Measurements from ENCODE around the gene MYBPHL.

Gene MYBPHL

DNA sequence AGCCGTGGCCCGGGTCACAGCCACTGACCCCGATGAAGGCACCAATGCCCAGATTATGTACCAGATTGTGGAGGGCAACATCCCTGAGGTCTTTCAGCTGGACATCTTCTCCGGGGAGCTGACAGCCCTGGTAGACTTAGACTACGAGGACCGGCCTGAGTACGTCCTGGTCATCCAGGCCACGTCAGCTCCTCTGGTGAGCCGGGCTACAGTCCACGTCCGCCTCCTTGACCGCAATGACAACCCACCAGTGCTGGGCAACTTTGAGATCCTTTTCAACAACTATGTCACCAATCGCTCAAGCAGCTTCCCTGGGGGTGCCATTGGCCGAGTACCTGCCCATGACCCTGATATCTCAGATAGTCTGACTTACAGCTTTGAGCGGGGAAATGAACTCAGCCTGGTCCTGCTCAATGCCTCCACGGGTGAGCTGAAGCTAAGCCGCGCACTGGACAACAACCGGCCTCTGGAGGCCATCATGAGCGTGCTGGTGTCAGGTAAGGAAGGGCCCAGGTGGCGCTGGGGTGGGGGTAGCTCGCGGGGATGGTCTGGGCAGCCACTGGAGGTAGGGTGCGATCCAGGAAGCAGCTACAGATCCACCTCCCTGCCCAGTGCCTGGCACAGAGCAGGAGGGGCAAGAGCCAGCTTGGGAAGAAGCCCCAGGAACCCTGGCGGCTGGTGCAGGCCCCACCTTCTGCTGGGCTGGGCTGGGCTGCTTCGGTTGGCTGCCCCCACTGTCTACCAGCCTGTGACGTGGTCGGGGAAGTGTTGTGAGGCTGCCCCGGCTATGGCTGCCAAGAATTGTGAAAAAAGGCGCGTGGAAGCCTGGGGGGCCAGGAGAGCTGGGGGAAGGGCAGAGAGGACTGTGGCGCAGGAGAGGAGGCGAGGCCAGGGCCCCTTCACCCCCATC is 53.7 kb downstream of the MYBPHL start:
- DNase-seq (ENCODE audit: low read depth, low spot score) = no peak

DNA sequence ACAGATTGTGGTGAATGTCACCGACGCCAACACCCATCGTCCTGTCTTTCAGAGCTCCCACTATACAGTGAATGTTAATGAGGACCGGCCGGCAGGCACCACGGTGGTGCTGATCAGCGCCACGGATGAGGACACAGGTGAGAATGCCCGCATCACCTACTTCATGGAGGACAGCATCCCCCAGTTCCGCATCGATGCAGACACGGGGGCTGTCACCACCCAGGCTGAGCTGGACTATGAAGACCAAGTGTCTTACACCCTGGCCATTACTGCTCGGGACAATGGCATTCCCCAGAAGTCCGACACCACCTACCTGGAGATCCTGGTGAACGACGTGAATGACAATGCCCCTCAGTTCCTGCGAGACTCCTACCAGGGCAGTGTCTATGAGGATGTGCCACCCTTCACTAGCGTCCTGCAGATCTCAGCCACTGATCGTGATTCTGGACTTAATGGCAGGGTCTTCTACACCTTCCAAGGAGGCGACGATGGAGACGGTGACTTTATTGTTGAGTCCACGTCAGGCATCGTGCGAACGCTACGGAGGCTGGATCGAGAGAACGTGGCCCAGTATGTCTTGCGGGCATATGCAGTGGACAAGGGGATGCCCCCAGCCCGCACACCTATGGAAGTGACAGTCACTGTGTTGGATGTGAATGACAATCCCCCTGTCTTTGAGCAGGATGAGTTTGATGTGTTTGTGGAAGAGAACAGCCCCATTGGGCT is 54.5 kb downstream of the MYBPHL start:
- no peak for DNase-seq (ENCODE audit: low read depth, low spot score)

- no peak for DNase-seq (ENCODE audit: low read depth, low spot score)
Observed at GRCh38 chr1:109251277-109252166, 55.3 kb downstream of the MYBPHL start.

DNA sequence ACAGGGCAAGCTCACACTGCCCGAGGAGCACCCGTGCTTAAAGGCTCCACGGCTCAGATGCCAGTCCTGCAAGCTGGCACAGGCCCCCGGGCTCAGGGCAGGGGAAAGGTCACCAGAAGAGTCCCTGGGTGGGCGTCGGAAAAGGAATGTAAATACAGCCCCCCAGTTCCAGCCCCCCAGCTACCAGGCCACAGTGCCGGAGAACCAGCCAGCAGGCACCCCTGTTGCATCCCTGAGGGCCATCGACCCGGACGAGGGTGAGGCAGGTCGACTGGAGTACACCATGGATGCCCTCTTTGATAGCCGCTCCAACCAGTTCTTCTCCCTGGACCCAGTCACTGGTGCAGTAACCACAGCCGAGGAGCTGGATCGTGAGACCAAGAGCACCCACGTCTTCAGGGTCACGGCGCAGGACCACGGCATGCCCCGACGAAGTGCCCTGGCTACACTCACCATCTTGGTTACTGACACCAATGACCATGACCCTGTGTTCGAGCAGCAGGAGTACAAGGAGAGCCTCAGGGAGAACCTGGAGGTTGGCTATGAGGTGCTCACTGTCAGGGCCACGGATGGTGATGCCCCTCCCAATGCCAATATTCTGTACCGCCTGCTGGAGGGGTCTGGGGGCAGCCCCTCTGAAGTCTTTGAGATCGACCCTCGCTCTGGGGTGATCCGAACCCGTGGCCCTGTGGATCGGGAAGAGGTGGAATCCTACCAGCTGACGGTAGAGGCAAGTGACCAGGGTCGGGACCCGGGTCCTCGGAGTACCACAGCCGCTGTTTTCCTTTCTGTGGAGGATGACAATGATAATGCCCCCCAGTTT is 56.1 kb downstream of the MYBPHL start:
- DNase-seq (ENCODE audit: low read depth, low spot score) = no peak

DNA sequence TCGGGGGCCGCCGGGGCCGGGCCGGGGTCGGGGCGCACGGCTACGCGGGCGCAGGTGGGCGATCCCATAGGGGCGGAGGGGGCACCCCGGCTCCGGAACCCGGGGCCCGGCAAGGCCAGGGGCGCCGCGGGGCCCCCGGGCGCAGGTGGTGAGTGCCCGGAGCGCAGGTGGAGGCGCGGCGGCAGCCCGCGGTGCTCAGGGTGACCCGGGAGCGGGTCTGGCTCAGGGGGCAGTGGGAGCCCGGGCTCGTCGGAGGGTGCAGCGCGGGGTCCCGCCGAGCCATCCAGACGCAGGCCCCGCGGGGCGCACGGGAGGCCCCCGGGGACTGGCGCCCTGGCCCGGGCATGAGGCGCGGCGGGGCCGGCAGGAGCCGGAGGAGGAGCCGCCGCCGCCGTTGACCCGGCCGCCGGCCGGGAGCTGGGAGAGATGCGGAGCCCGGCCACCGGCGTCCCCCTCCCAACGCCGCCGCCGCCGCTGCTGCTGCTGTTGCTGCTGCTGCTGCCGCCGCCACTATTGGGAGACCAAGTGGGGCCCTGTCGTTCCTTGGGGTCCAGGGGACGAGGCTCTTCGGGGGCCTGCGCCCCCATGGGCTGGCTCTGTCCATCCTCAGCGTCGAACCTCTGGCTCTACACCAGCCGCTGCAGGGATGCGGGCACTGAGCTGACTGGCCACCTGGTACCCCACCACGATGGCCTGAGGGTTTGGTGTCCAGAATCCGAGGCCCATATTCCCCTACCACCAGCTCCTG is 57.0 kb downstream of the MYBPHL start:
- no peak for DNase-seq (ENCODE audit: low read depth, low spot score)

GRCh38 chr1:109248797-109249629 is 57.8 kb downstream of the MYBPHL start, which contains the start of gene CELSR2:
CELSR2 (plus strand) TSS chr1:109249539; CDS start chr1:109250080, 541 bp downstream.
- DNase-seq (ENCODE audit: low read depth, low spot score) = no peak

- DNase-seq (ENCODE audit: low read depth, low spot score) = no peak
Observed at GRCh38 chr1:109248444-109248796, 58.4 kb downstream of the MYBPHL start.

DNA sequence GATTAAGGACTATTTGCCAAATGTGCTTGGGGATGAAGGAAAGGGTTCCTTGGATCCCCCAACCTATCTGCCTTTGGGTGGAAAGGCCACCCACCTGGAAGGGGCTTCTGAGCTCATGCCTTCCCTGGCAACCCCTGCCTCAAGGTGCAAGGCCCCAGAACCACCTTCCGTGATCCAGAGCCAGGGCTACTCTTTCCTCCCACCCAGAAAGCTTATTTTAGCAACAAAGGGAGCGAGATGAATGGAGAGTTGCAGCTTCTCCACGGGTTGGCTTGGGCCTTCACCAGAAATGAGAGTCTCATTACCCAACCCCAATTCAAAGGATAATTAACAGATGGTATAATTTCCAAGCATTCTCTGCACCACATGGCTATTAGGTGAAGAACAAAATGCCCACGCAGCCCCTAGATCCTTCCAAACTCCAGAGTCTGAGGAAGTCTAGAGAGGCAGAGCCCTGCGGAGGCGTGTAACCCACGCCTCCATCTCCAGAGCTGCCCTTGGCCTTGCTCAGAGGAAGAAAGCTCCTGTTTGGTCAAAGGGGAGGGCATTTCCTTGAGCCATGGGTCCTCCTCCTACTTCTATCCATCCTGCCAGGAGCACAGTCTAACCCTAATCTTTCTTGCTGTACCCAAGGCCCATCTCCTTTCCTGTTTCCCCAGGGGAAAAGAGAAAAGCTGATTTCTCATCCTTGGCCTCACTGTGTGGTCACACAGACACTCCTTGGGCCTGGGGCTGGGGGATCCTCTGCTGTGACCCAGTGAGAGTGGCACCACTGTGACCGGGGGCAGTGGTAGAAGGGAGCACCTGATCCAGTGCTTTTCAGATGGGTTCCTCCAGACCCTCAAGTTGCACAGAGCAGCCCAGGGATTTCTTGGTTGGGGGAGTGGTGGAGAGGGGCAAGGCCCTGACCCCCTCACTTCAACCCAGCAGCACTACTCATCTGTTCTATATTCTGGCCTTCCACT is 59.1 kb downstream of the MYBPHL start:
- no peak for DNase-seq (ENCODE audit: low read depth, low spot score)

DNA sequence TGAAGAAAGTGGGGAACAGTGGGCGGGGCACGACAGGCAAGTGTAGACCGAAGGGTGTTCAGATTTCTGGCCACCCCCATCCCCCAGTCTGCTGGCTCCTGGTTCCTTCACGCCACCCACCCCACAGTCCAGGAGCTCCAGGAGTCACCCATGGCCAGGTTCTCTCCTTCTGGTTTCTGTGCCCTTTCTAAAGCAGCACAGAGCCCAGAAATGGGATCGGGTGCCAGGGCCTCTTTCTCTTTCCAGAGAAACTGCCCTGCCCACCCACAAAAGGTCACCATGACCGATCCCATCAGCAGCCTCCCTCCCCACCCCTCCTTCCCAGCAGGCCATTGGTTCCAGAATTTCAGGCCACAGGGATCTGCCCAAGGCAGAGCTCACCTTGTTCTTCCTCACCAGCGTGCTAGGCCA is 60.7 kb downstream of the MYBPHL start:
- DNase-seq (ENCODE audit: low read depth, low spot score) = no peak

DNA sequence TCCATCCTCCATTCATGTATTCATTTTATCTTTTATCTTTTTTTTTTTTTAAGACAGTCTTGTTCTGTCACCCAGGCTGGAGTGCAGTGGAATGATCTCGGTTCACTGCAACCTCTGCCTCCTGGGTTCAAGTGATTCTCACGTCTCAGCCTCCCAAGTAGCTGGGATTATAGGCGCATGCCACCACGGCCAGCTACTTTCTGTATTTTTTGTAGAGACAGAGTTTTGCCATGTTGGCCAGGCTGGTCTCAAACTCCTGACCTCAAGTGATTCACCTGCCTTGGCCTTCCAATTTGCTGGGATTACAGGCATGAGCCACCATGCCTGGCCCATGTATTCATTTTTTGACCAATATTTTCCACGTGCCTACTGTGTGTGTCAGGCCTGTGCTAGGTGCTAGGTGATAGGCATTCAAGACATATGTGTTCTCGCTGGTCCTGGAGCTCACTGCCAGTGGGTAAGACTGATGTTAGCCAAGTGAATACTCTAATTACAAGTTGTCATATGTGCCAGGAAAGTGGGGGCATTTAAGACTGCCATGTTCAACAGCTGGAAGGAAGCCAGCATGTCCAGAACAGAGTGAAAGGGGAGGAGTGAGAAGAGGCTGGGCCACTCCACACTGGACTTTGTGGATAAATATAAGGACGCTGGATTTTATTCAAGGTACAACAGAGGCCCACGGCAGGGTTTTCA is 62.8 kb downstream of the MYBPHL start:
- DNase-seq (ENCODE audit: low read depth, low spot score) = no peak

DNA sequence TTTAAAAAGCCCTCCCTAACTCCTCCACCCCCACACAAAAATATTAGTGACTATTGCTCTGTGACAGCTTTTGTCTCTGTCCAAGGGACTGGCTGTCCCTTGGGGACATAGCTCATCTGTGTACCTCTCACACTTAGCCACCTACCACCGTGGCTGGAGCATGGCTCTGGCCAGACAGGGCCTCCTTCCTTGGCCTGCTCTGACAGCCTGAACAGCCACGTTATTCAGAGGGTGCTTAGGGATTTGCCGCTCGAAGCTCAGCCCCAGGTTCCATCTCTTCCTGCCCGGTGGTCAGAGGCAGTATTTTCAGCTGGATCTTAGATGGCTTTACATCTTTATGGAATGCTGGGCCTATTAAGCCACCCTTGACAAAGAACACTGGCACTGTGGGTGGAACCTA is 63.6 kb downstream of the MYBPHL start:
- no peak for DNase-seq (ENCODE audit: low read depth, low spot score)

GRCh38 chr1:109242387-109242786 is 64.4 kb downstream of the MYBPHL start:
- DNase-seq (ENCODE audit: low read depth, low spot score) = no peak

Measured in activated naive CD8-positive, alpha-beta T cell treated with anti-CD3 and anti-CD28 coated beads, Interleukin-2, amount 50 U/mL, for 16 hours (primary cell).